ENCODE results near the gene KCNG2. TPM values are rescaled to one million over a fixed set of nuclear protein-coding genes. Genes with fewer than 3 reads are reported as not detected.

KCNG2 gene
- total RNA-seq, 2 experiments from 2014 or later: not detected

DNA sequence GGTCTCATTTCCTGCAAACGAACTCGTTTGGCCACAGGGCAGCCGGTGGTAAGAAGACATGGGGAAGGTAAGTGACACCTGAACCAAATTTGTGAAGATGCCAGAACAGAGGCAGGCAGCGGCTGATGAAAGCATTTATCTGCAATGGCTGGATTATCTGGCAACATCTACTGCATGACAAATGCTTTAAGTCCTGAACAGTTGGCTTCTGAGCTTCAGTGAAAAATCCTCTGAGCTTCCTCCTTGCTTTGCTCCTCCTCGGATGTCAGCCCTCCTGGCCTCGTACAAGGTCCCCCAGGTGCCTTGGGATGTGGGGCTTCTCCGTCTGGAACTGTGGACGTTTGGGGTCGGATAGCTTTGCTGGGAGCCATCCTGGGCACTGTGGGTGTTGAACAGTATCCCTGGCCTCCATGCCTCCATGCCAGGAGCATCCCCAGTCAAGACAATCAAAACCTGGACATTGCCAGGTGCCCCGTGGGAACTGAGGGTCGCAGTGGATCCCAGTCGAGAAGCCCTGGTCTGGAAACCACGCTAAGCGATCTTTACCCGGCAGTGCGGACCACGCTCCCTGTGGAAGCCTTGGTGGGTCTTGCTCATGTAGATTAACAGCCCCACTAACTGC, 49.3 kb downstream of the KCNG2 start:
- Mint-ChIP-seq H3K27ac (no peak overlapping the region), H3K36me3 (no peaks in the 10 kb centered on the region), H3K4me1 (no peaks in the 10 kb centered on the region), H3K4me3 (no peak overlapping the region), H3K27me3 (peaks cover 3% of the 10 kb centered on the region), H3K9me3 (peaks cover 1% of the 10 kb centered on the region)
- DNase-seq: no peak
- no peak for ATAC-seq (ENCODE audit: low read depth)
- POLR2A ChIA-PET: no interaction called here

- ATAC-seq (ENCODE audit: low read depth) (no peak), DNase-seq (no peak)
- Mint-ChIP-seq H3K27ac (no peak overlapping the region), H3K36me3 (no peaks in the 10 kb centered on the region), H3K27me3 (peaks cover 3% of the 10 kb centered on the region), H3K4me1 (no peaks in the 10 kb centered on the region), H3K4me3 (no peak overlapping the region), H3K9me3 (peaks cover 1% of the 10 kb centered on the region)
- POLR2A ChIA-PET: no interaction called here
These were observed 50.0 kb downstream of the KCNG2 start for GRCh38 chr18:79847606-79848293.

DNA sequence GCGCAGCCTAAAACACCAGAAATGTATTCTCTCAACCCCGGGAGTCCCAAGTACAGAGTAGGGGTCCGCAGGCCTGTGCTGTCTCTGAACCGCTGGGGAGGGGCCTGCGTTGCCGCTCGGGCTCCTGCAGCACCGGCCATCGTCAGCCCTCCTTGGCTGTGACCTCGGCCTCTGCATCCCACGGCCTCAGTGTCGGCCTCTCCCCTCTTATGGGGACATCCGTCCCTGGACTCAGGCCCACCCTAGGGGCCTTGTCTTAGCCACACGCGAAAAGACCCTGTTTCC, 50.5 kb downstream of the KCNG2 start:
- no peak for ATAC-seq (ENCODE audit: low read depth)
- Mint-ChIP-seq H3K9me3 (peaks cover 1% of the 10 kb centered on the region), H3K27ac (no peak overlapping the region), H3K36me3 (no peaks in the 10 kb centered on the region), H3K4me3 (no peak overlapping the region), H3K4me1 (no peaks in the 10 kb centered on the region), H3K27me3 (peaks cover 3% of the 10 kb centered on the region)
- POLR2A ChIA-PET: no interaction called here
- DNase-seq: no peak

GRCh38 chr18:79848579-79849327, 51.0 kb downstream of the KCNG2 start:
- Mint-ChIP-seq H3K4me3 (no peak overlapping the region), H3K4me1 (no peaks in the 10 kb centered on the region), H3K27me3 (no peaks in the 10 kb centered on the region), H3K9me3 (no peaks in the 10 kb centered on the region), H3K36me3 (no peaks in the 10 kb centered on the region), H3K27ac (no peak overlapping the region)
- POLR2A ChIA-PET: no interaction called here
- no peak for ATAC-seq (ENCODE audit: low read depth)
- no peak for DNase-seq

GRCh38 chr18:79849328-79850207, 51.8 kb downstream of the KCNG2 start:
- DNase-seq: no peak
- no peaks in the 10 kb centered on the region for H3K36me3 Mint-ChIP-seq
- POLR2A ChIA-PET: no interaction called here
- no peaks in the 10 kb centered on the region for H3K4me1 Mint-ChIP-seq
- no peaks in the 10 kb centered on the region for H3K27me3 Mint-ChIP-seq
- no peak overlapping the region for H3K4me3 Mint-ChIP-seq
- ATAC-seq (ENCODE audit: low read depth): no peak
- H3K9me3 Mint-ChIP-seq: no peaks in the 10 kb centered on the region
- no peak overlapping the region for H3K27ac Mint-ChIP-seq

GRCh38 chr18:79850731-79851130, 53.0 kb downstream of the KCNG2 start:
- Mint-ChIP-seq H3K9me3 (no peaks in the 10 kb centered on the region), H3K27me3 (no peaks in the 10 kb centered on the region), H3K27ac (no peak overlapping the region), H3K4me1 (no peaks in the 10 kb centered on the region), H3K4me3 (no peak overlapping the region), H3K36me3 (no peaks in the 10 kb centered on the region)
- DNase-seq (no peak), ATAC-seq (ENCODE audit: low read depth) (no peak)
- POLR2A ChIA-PET: no interaction called here

GRCh38 chr18:79851489-79851888, 53.8 kb downstream of the KCNG2 start:
- POLR2A ChIA-PET: no interaction called here
- H3K27me3 Mint-ChIP-seq: no peaks in the 10 kb centered on the region
- DNase-seq: no peak
- H3K27ac Mint-ChIP-seq: no peak overlapping the region
- no peak overlapping the region for H3K4me3 Mint-ChIP-seq
- ATAC-seq (ENCODE audit: low read depth): no peak
- no peaks in the 10 kb centered on the region for H3K4me1 Mint-ChIP-seq
- no peaks in the 10 kb centered on the region for H3K36me3 Mint-ChIP-seq
- no peaks in the 10 kb centered on the region for H3K9me3 Mint-ChIP-seq

DNA sequence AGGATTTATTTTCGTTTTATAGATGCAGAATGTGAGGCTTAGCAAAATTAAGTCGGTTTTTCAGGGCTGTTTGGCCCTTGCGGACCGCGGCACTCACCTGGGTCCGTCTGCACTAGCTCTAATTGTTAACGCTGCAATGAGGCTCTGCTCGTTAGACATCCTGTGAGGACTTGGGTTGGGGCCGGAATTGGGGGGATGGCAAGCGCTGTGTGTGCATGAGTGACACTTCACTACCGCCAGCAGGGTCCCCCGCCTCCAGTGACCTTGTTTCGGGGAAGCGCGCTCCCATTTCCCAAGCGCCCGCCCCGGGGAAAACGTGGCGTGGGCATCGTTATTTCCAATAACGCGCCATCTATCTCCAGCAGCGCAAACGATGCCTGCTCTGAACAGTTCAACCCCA, 54.2 kb downstream of the KCNG2 start:
- H3K4me1 Mint-ChIP-seq: no peaks in the 10 kb centered on the region
- ATAC-seq (ENCODE audit: low read depth) (no peak), DNase-seq (no peak)
- no peak overlapping the region for H3K4me3 Mint-ChIP-seq
- no peak overlapping the region for H3K27ac Mint-ChIP-seq
- H3K36me3 Mint-ChIP-seq: no peaks in the 10 kb centered on the region
- no peaks in the 10 kb centered on the region for H3K9me3 Mint-ChIP-seq
- POLR2A ChIA-PET: no interaction called here
- H3K27me3 Mint-ChIP-seq: no peaks in the 10 kb centered on the region

DNA sequence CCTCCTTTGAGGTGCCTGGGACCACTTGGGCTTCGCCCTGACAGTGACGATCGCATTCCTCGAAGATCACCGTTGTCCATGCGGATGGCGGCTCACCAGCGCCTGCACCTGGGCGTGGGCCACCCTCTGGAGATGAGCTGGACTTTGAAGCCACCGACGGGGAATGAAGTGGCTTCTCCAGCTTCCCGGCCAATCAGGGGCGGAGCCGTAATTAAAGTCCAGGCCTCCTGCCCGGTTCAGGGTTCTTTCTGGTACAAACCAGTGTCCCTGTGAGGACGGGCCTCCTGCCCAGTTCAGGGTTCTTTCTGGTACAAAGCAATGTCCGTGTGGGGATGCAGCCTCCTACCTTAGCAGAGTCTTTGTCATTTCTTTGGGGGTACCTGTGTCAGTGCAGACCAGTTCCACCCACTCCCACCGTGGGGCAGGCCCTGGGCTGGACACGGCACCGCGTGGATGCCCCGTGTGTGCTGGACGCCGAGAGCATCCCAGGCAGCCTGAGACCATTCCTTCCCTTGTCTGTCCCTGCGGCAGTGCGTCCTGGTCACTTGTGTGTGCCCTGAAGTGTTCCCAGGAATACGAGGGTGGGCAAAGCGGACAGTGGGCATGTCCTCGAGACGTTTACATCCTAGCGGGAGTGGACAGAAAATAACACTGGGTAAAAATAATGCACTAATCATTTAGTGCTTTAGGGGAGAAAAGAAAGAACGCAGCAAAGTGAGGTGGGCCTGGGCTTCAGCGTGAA, 55.0 kb downstream of the KCNG2 start:
- no peaks in the 10 kb centered on the region for H3K4me1 Mint-ChIP-seq
- POLR2A ChIA-PET: no interaction called here
- H3K4me3 Mint-ChIP-seq: no peak overlapping the region
- ATAC-seq (ENCODE audit: low read depth) (no peak), DNase-seq (no peak)
- no peaks in the 10 kb centered on the region for H3K36me3 Mint-ChIP-seq
- H3K27me3 Mint-ChIP-seq: peaks cover 4% of the 10 kb centered on the region
- no peaks in the 10 kb centered on the region for H3K9me3 Mint-ChIP-seq
- H3K27ac Mint-ChIP-seq: no peak overlapping the region

- Mint-ChIP-seq H3K4me1 (no peaks in the 10 kb centered on the region), H3K27me3 (peaks cover 4% of the 10 kb centered on the region), H3K4me3 (no peak overlapping the region), H3K9me3 (no peaks in the 10 kb centered on the region), H3K36me3 (no peaks in the 10 kb centered on the region), H3K27ac (no peak overlapping the region)
- DNase-seq: peak; percentile 15
- no peak for ATAC-seq (ENCODE audit: low read depth)
- POLR2A ChIA-PET: no interaction called here
These were observed 55.7 kb downstream of the KCNG2 start for GRCh38 chr18:79853303-79853992.

DNA sequence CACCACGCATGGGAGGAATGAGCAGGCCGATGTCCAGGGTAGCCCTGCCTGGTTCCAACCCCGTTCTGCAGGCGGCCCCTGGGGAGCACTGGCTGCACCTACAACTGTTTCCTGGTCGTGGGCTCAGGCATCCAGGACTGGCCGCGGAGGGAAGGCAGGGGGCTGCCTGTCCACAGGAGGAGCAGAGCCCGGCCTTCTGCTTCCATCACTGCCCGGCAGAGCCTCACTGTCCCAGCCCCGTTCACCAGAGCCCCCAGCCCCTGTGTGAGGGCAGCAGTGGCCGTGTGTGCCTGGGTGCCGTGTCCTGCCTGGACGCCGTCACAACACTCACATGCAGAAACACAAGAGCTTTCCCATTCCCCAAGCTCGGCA, 56.2 kb downstream of the KCNG2 start:
- POLR2A ChIA-PET: no interaction called here
- H3K4me3 Mint-ChIP-seq: no peak overlapping the region
- no peaks in the 10 kb centered on the region for H3K9me3 Mint-ChIP-seq
- ATAC-seq (ENCODE audit: low read depth) (no peak), DNase-seq (peak; percentile 27)
- H3K27ac Mint-ChIP-seq: no peak overlapping the region
- H3K4me1 Mint-ChIP-seq: no peaks in the 10 kb centered on the region
- peaks cover 5% of the 10 kb centered on the region for H3K27me3 Mint-ChIP-seq
- no peaks in the 10 kb centered on the region for H3K36me3 Mint-ChIP-seq

DNA sequence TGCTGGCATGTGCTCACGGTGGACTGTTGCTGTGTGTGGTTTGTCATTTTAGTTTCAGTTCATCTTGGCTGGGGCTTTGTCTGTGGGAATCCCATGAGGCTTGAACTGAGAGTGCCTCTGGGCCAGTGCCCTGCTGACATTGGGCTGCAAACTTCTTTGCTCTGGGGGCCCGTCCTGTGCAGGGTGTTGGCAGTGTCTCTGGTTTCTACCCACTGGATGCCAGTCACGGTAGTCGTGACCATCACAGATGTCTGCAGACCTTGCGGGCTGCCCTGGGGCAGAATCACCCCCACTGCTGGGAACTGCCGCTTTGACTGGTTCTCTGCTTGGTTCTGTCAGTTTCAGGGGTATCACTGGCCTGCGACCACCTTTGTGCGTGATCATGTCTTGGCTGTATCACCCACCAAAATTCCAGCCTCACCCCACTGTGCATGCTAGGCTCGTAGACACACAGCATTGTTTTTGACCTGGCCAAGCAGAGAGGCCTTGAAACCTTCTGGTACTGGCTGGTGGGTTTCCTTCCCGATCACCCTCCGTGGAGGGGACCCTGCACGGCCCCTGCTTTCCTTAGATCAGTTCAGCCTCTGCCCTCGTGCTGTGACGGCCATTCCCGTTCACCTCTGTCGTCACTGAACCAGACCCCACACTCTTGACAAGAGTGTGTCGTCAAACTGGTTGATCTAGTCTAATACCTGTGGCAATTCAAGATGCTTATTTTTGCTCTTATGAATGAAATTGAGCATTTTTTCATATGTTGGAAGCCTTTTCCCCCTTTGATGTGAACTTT, 57.6 kb downstream of the KCNG2 start:
- Mint-ChIP-seq H3K4me1 (no peaks in the 10 kb centered on the region), H3K36me3 (no peaks in the 10 kb centered on the region), H3K4me3 (no peak overlapping the region), H3K9me3 (no peaks in the 10 kb centered on the region), H3K27me3 (peaks cover 8% of the 10 kb centered on the region), H3K27ac (no peak overlapping the region)
- DNase-seq (no peak), ATAC-seq (ENCODE audit: low read depth) (no peak)
- POLR2A ChIA-PET: no interaction called here

All from activated naive CD8-positive, alpha-beta T cell treated with anti-CD3 and anti-CD28 coated beads, Interleukin-2, amount 10 ng/mL, durations not matched to agents 7 days and 5 days (primary cell).